Right atrium auricular region (tissue), 2 donors: Measurements from ENCODE around the gene FBXO11. TPM values are rescaled to one million over a fixed set of nuclear protein-coding genes. Genes with fewer than 3 reads are reported as not detected.

ENCODE experiments used
- DNase-seq: peaks from one replicate; pipeline ENCODE4 v3.0.0-alpha.2; 2019; ENCODE audit warnings: low spot score
- H3K27ac ChIP-seq, 2 donors: fragments of 200-600 bp; sonication (generic); 1 replicate in 1 of 2; 2 replicates in 1 of 2; pipeline ENCODE4 v1.5.1; 2016 to 2019
- H3K27me3 ChIP-seq, 2 donors: fragments of 200-600 bp; sonication (generic); one replicate each; pipeline versions ENCODE4 v1.5.1 to v1.6.0; 2017 to 2019
- H3K36me3 ChIP-seq: fragments of 200-600 bp; sonication (generic); one replicate; pipeline ENCODE4 v1.5.1; 2016
- H3K4me1 ChIP-seq, 2 donors: fragments of 200-600 bp; sonication (generic); one replicate each; pipeline versions ENCODE4 v1.5.1 to v1.6.0; 2017 to 2019
- H3K4me3 ChIP-seq, 2 donors: fragments of 200-600 bp; sonication (generic); 1 replicate in 1 of 2; 2 replicates in 1 of 2; pipeline ENCODE4 v1.5.1; 2017 to 2019; ENCODE audit warnings: mild to moderate bottlenecking in 1 of 2, moderate library complexity in 1 of 2
- H3K9me3 ChIP-seq, 2 donors: fragments of 200-600 bp; sonication (generic); one replicate each; pipeline ENCODE4 v1.5.1; 2019
- total RNA-seq, 2 donors: library from RNA; depleted of rRNA; stranded (reverse); fragments of >200 nt; gene quantifications; one replicate each; pipeline ENCODE4 v1.1.0, GENCODE V29; 2016
- TF ChIP-seq, protein P1 (sequence below), 2 donors: fragments of 200-600 bp; sonication (generic); IDR thresholded peaks; one replicate each; pipeline ENCODE4 v1.5.1; 2019; ENCODE audit warnings: antibody characterized with exemption in 2 of 2

FBXO11 gene
- total RNA-seq, 2 donors from 2014 or later: 28.6 to 31.7 TPM

DNA sequence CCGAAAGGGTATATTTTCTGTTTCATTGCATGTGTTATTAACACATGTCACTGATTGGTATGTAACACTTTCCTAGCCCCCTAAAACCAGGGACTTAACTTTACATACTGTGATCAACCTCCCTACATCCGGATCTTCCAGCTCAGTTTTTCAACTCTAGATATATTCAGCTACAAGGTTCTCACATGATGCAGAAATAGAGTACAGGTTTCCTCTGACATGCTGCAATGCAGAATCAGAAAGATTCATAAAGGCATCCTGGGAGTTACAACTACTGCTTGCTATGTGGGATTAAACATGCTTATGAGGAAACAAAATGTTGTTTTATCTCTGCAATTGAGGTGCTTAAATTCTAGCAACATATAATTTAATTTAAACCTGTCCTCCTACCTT, 14.0 kb downstream of the FBXO11 start:
- TF ChIP-seq, protein P1, sequence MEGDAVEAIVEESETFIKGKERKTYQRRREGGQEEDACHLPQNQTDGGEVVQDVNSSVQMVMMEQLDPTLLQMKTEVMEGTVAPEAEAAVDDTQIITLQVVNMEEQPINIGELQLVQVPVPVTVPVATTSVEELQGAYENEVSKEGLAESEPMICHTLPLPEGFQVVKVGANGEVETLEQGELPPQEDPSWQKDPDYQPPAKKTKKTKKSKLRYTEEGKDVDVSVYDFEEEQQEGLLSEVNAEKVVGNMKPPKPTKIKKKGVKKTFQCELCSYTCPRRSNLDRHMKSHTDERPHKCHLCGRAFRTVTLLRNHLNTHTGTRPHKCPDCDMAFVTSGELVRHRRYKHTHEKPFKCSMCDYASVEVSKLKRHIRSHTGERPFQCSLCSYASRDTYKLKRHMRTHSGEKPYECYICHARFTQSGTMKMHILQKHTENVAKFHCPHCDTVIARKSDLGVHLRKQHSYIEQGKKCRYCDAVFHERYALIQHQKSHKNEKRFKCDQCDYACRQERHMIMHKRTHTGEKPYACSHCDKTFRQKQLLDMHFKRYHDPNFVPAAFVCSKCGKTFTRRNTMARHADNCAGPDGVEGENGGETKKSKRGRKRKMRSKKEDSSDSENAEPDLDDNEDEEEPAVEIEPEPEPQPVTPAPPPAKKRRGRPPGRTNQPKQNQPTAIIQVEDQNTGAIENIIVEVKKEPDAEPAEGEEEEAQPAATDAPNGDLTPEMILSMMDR (IDR thresholded peaks at IDR 0.05): no peak
- peaks cover 0 to 45% of the 10 kb centered on the region in 2 donors for H3K4me1 ChIP-seq
- no peaks in the 10 kb centered on the region for H3K36me3 ChIP-seq
- H3K27ac ChIP-seq: no peak overlapping the region
- DNase-seq: no peak
- H3K4me3 ChIP-seq: no peak overlapping the region
- no peaks in the 10 kb centered on the region for H3K9me3 ChIP-seq
- no peaks in the 10 kb centered on the region for H3K27me3 ChIP-seq

- Histone ChIP-seq H3K27ac (no peak overlapping the region), H3K27me3 (no peaks in the 10 kb centered on the region), H3K4me1 (peaks cover 0 to 45% of the 10 kb centered on the region in 2 donors), H3K36me3 (no peaks in the 10 kb centered on the region), H3K9me3 (no peaks in the 10 kb centered on the region), H3K4me3 (no peak overlapping the region)
- DNase-seq: no peak
- TF ChIP-seq, protein P1 (IDR thresholded peaks at IDR 0.05): no peak
Measured at GRCh38 chr2:47891369-47892337, 14.6 kb downstream of the FBXO11 start.

GRCh38 chr2:47890711-47891368, 15.5 kb downstream of the FBXO11 start:
- Histone ChIP-seq H3K27ac (no peak overlapping the region), H3K4me1 (peaks cover 0 to 44% of the 10 kb centered on the region in 2 donors), H3K4me3 (no peak overlapping the region), H3K36me3 (no peaks in the 10 kb centered on the region), H3K9me3 (no peaks in the 10 kb centered on the region), H3K27me3 (no peaks in the 10 kb centered on the region)
- TF ChIP-seq, protein P1 (IDR thresholded peaks at IDR 0.05): no peak
- no peak for DNase-seq

- no peaks in the 10 kb centered on the region for H3K27me3 ChIP-seq
- no peaks in the 10 kb centered on the region for H3K9me3 ChIP-seq
- H3K27ac ChIP-seq: no peak overlapping the region
- H3K4me3 ChIP-seq: no peak overlapping the region
- peaks cover 0 to 24% of the 10 kb centered on the region in 2 donors for H3K4me1 ChIP-seq
- no peak for DNase-seq
- no peaks in the 10 kb centered on the region for H3K36me3 ChIP-seq
- TF ChIP-seq, protein P1 (IDR thresholded peaks at IDR 0.05): no peak
Measured at GRCh38 chr2:47888581-47889280, 17.6 kb downstream of the FBXO11 start.

DNA sequence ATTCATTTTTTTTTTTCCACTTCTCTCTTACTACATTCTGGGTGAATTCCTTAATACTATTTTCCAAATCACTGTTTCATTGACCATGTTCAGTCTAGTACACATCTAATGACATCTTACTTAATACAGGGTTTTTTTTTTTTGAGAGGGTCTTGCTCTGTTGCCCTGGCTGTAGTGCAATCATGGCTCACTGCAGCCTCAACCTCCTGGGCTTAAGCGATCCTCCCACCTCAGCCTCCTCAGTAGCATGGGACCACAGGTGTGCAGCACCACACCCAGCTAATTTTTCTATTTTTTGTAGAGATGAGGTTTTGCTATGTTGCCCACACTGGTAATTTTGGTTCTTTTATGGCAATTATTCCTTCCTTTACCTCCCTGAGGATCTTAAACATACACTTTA, 29.4 kb downstream of the FBXO11 start:
- H3K27me3 ChIP-seq: no peaks in the 10 kb centered on the region
- no peaks in the 10 kb centered on the region for H3K9me3 ChIP-seq
- H3K4me1 ChIP-seq: peaks cover 0 to 9% of the 10 kb centered on the region in 2 donors
- TF ChIP-seq, protein P1 (IDR thresholded peaks at IDR 0.05): no peak
- H3K36me3 ChIP-seq: no peaks in the 10 kb centered on the region
- no peak overlapping the region for H3K4me3 ChIP-seq
- no peak overlapping the region for H3K27ac ChIP-seq
- DNase-seq: no peak
